ENCODE results near the gene RANBP1.

RANBP1 gene

DNA sequence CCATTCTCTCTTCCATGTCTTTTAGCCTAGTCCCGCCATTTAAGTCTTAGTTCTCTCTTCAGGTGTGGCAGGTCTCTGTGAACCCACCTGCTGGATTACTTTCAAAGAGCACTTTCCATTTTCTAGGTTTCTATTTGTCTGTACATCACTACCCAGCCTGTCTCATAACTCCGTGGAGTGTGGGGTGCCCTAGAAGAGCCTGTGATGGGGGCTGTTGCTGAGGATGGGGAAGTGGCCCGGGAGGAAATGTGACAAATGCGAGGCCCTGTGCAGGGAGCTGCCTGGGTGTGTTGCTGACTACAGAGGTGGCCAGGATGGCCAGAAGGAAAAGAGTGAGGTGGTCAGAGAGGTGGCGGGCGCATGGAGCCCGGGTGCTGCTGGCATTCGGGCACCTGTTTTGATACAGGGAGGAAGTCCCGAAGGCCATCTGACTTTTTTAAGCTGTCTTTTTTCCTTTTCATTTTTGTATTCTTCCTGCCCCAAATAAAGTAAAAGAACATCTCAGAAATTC is 25.1 kb upstream of the RANBP1 start:
- H3K9ac ChIP-seq (ENCODE audit: low read length) = no peak overlapping the region
- H3K4me3 ChIP-seq (ENCODE audit: low read length) = no peak overlapping the region
- H3K4me1 ChIP-seq (ENCODE audit: control insufficient read depth, insufficient read depth, low read length) = no peaks in the 10 kb centered on the region
- no peaks in the 10 kb centered on the region for H3K27me3 ChIP-seq (ENCODE audit: control insufficient read depth, insufficient read depth, low read length)
- no peaks in the 10 kb centered on the region for H3K9me3 ChIP-seq (ENCODE audit: control insufficient read depth, low read length)
- peaks cover 39% of the 10 kb centered on the region for H3K36me3 ChIP-seq (ENCODE audit: control insufficient read depth, insufficient read depth, low read length)

DNA sequence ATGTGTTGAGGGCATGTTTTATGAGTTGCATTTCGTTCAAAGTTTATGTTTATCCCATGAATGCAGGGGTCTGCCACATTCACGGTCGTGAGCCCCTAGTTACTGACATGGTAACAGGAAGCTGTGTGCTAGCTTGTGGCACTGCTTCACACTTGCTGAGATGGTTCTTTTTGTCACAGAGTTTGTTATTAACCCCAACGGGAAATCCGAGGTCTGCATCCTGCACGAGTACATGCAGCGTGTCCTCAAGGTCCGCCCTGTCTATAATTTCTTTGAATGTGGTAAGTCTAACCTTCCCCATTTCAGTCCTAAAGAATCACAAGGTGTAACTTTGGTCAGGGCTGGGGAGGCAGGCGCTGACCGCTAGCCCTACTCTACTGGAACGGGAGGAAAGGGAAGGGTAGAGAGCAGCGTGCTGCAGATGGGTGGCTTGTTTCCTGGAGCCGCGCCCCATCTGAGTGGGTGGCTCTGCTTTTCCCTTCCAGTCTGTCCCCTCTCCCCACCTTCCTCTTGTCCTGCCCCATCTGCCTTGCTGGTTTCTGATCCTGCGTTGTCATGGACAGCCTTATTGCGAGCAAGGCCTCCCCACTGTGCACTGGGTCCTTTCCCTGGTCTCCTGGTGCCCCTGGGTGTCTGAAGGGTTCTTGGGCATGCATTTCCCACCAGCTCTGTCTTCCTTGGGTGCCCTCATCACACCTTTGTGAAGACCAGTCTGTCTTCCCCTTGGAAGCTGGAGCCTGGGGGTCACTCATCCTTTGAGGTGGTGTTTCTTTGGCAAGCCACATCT is 24.0 kb upstream of the RANBP1 start:
- Histone ChIP-seq H3K4me3 (ENCODE audit: low read length) (no peak overlapping the region), H3K36me3 (ENCODE audit: control insufficient read depth, insufficient read depth, low read length) (peaks cover 39% of the 10 kb centered on the region), H3K9ac (ENCODE audit: low read length) (no peak overlapping the region), H3K27me3 (ENCODE audit: control insufficient read depth, insufficient read depth, low read length) (no peaks in the 10 kb centered on the region), H3K9me3 (ENCODE audit: control insufficient read depth, low read length) (no peaks in the 10 kb centered on the region), H3K4me1 (ENCODE audit: control insufficient read depth, insufficient read depth, low read length) (no peaks in the 10 kb centered on the region)

DNA sequence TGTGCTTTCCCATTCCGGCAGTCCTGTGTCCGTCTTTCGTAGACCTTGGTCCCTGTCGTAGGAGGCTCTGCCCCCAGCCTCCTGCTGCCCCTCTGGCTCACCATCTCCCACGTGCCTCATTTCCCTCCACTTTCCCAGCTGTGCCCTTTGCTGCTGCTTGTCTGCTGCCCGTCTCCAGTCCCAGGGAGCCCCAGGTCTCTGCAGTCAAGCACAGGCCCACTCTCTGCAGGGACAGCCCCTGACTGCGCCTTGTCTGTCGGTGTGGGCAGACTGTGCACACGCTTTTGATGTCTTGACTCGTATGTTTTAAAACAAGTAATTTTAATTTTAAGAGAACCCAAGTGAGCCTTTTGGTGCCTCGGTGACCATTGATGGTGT is 23.4 kb upstream of the RANBP1 start:
- Histone ChIP-seq H3K9ac (ENCODE audit: low read length) (no peak overlapping the region), H3K4me1 (ENCODE audit: control insufficient read depth, insufficient read depth, low read length) (no peaks in the 10 kb centered on the region), H3K27me3 (ENCODE audit: control insufficient read depth, insufficient read depth, low read length) (no peaks in the 10 kb centered on the region), H3K9me3 (ENCODE audit: control insufficient read depth, low read length) (no peaks in the 10 kb centered on the region), H3K4me3 (ENCODE audit: low read length) (no peak overlapping the region), H3K36me3 (ENCODE audit: control insufficient read depth, insufficient read depth, low read length) (peaks cover 33% of the 10 kb centered on the region)

DNA sequence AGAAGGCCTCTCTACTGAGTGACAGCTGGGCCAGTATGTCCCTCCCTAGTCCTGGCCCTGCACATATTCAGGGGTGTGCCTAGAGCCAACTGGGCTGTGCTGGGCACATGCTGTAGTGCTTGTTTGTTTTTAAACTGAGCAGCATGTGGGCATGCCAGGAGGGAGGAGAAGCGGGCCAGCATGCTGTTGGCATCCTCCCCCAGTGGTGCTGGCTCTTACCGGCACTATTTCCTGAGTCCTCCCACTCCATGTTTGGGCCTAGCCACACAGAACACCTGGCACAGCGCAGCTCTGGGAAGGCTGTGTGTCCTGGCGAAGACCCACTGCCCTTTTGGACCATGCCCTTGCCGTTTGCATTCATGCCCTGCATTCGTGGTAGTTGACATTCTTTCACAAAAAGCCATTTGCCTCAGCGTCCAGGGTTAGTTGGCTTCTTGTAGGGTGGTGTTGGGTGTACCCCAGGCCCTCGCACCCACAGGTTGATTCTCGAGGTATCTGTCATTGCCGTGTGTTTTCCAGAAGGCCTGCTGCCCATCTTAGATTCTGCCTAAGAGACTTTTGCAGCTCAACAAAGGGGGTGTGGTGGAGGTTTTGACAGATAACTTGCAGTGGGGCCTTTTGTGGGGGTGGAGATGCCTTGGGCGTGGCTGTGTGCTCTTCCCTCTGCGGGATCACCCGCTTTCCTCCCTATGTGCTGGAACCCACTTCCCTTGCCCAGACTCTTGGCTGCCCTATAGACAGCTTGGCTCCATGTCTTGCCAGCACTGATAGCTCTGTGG is 22.3 kb upstream of the RANBP1 start:
- no peak overlapping the region for H3K9ac ChIP-seq (ENCODE audit: low read length)
- H3K27me3 ChIP-seq (ENCODE audit: control insufficient read depth, insufficient read depth, low read length) = no peaks in the 10 kb centered on the region
- H3K4me1 ChIP-seq (ENCODE audit: control insufficient read depth, insufficient read depth, low read length) = no peaks in the 10 kb centered on the region
- H3K36me3 ChIP-seq (ENCODE audit: control insufficient read depth, insufficient read depth, low read length) = peaks cover 32% of the 10 kb centered on the region
- no peaks in the 10 kb centered on the region for H3K9me3 ChIP-seq (ENCODE audit: control insufficient read depth, low read length)
- no peak overlapping the region for H3K4me3 ChIP-seq (ENCODE audit: low read length)

DNA sequence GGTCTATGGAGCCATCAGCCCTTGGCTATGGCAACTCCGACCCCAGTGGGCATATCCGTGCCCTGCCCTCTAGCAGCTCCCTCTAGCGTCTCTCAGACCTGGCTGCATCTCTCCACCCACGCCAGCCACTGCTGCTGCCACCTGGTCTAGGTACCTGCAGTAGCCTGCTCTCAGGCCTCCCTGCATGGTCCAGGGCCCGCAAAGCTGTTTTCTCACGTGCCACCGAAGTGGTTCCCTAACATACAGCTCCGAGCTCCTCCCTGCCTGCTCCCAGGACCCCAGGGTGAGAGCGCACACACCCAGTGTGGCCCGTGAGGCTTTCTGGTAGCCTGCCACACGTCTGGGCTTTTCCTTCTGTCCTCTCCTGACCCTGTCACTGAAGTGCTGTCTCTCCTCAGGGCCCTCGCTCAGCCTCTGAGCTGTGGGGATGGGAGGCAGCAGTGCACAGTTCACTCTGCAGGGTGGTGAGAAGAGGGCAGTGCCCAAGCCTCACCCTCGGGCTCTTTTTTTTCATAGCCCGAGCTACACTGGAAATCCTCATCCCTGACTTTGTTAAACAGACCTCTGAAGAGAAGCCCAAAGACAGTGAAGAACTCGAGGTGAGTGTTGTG is 21.6 kb upstream of the RANBP1 start:
- H3K9ac ChIP-seq (ENCODE audit: low read length) = no peak overlapping the region
- H3K4me3 ChIP-seq (ENCODE audit: low read length) = no peak overlapping the region
- no peaks in the 10 kb centered on the region for H3K4me1 ChIP-seq (ENCODE audit: control insufficient read depth, insufficient read depth, low read length)
- peaks cover 31% of the 10 kb centered on the region for H3K36me3 ChIP-seq (ENCODE audit: control insufficient read depth, insufficient read depth, low read length)
- H3K9me3 ChIP-seq (ENCODE audit: control insufficient read depth, low read length) = no peaks in the 10 kb centered on the region
- no peaks in the 10 kb centered on the region for H3K27me3 ChIP-seq (ENCODE audit: control insufficient read depth, insufficient read depth, low read length)

DNA sequence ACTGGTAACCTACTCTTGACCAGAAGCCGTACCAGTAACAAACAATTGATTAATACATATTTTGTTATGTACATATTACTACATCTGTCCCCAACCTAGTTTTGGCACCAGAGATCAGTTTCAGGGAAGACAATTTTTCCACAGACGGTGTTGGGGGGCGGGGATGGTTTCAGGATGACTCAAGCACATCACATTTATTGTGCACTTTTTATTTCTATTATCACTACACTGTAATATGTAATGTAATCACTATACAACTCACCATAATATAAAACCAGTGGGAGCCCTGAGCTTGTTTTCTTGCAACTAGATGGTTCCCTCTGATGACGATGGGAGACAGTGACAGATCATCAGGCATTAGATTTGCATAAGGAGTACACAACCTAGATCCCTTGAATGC is 20.4 kb upstream of the RANBP1 start:
- Histone ChIP-seq H3K36me3 (ENCODE audit: control insufficient read depth, insufficient read depth, low read length) (peaks cover 23% of the 10 kb centered on the region), H3K4me3 (ENCODE audit: low read length) (no peak overlapping the region), H3K9ac (ENCODE audit: low read length) (no peak overlapping the region), H3K4me1 (ENCODE audit: control insufficient read depth, insufficient read depth, low read length) (no peaks in the 10 kb centered on the region), H3K9me3 (ENCODE audit: control insufficient read depth, low read length) (no peaks in the 10 kb centered on the region), H3K27me3 (ENCODE audit: control insufficient read depth, insufficient read depth, low read length) (no peaks in the 10 kb centered on the region)

DNA sequence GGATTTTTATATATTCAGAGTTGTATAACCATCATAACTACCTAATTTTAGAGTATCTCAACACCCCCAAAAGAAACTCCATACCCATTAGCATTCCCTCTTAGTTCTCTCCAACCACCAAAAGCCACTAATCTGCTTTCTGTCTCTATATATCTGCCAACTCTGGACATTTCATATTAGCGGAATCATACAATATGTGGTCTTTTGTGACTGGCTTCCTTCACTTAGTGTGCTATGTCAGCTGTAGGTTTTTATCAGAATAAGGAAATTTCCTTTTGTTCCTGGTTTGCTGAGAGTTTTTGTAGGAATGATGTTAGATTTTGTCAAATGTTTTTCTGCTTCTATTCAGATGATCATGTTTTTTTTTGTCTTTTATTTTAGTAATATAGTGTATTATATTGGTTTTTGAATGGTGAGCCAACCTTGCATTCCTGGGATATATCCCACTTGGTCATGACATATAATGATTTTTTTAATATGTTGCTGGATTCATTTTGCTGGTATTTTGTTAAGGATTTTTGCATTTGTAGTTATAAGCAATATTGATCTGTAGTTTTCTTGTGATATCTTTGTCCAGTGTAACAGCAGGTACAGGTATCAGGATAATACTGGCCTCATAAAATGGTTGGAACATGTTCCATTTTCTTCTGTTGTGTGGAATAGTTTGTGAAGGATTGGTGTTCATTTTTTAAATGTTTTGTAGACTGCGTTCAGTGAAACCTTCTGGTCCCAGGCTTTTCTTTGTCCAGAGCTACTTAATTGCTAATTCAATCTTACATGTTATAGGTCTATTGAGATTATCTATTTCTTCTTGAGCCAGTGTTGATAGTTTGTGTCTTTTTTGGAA is 19.1 kb upstream of the RANBP1 start:
- peaks cover 14% of the 10 kb centered on the region for H3K36me3 ChIP-seq (ENCODE audit: control insufficient read depth, insufficient read depth, low read length)
- no peak overlapping the region for H3K4me3 ChIP-seq (ENCODE audit: low read length)
- H3K4me1 ChIP-seq (ENCODE audit: control insufficient read depth, insufficient read depth, low read length) = no peaks in the 10 kb centered on the region
- H3K9ac ChIP-seq (ENCODE audit: low read length) = no peak overlapping the region
- H3K9me3 ChIP-seq (ENCODE audit: control insufficient read depth, low read length) = no peaks in the 10 kb centered on the region
- H3K27me3 ChIP-seq (ENCODE audit: control insufficient read depth, insufficient read depth, low read length) = no peaks in the 10 kb centered on the region

DNA sequence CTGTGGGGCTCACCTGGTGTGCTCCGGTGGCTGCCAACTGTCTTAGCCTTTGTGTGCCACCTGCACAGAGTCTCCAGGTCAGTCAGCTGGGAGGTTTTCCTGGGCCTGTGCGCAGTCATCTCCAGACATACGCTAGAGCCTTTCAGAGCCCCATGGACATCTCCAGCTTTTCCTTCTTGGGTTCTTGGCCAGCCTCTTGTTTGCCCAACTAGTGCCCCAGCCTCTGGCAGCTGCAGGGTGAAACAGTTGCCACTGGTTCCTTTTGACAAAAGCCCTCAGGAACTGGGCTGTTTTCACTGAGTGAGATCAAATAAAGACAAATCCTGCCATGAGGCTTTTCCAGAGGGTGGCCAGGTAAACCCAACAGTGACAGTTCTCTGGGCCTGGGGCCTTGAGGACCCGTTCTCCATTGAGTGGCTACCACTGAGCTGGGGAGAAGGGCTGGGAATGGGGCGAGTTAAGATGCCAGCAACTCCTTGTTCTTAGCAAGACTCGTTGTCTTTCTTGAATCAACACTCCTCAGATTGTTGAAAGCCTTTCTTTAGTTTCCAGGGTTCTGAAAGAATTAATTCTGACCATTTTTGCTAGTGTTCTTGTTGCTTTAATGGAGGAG is 16.7 kb upstream of the RANBP1 start:
- no peaks in the 10 kb centered on the region for H3K9me3 ChIP-seq (ENCODE audit: control insufficient read depth, low read length)
- no peak overlapping the region for H3K4me3 ChIP-seq (ENCODE audit: low read length)
- H3K4me1 ChIP-seq (ENCODE audit: control insufficient read depth, insufficient read depth, low read length) = no peaks in the 10 kb centered on the region
- H3K9ac ChIP-seq (ENCODE audit: low read length) = no peak overlapping the region
- peaks cover 15% of the 10 kb centered on the region for H3K36me3 ChIP-seq (ENCODE audit: control insufficient read depth, insufficient read depth, low read length)
- no peaks in the 10 kb centered on the region for H3K27me3 ChIP-seq (ENCODE audit: control insufficient read depth, insufficient read depth, low read length)

DNA sequence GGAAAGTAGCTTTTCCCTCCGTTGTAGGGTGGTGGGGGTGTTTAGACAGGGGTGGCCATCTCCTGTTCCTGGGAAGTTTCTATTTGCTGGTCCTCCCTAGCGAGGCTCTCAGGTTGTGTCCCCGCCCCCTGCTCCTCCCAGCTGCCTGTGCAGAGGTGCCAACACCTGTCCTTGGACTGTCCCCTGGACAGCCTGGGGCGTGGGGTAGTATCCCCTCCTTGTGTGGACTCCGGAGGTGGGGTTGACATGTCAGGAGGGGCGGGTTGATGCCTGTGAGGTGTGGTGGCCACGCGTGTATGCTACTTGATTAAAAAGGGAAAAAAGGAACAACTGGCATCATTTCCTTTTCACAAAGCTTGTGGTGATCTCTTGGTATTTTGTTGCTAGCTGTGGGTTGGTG is 14.3 kb upstream of the RANBP1 start:
- Histone ChIP-seq H3K36me3 (ENCODE audit: control insufficient read depth, insufficient read depth, low read length) (peaks cover 19% of the 10 kb centered on the region), H3K27me3 (ENCODE audit: control insufficient read depth, insufficient read depth, low read length) (no peaks in the 10 kb centered on the region), H3K4me1 (ENCODE audit: control insufficient read depth, insufficient read depth, low read length) (no peaks in the 10 kb centered on the region), H3K9ac (ENCODE audit: low read length) (no peak overlapping the region), H3K9me3 (ENCODE audit: control insufficient read depth, low read length) (no peaks in the 10 kb centered on the region), H3K4me3 (ENCODE audit: low read length) (no peak overlapping the region)

DNA sequence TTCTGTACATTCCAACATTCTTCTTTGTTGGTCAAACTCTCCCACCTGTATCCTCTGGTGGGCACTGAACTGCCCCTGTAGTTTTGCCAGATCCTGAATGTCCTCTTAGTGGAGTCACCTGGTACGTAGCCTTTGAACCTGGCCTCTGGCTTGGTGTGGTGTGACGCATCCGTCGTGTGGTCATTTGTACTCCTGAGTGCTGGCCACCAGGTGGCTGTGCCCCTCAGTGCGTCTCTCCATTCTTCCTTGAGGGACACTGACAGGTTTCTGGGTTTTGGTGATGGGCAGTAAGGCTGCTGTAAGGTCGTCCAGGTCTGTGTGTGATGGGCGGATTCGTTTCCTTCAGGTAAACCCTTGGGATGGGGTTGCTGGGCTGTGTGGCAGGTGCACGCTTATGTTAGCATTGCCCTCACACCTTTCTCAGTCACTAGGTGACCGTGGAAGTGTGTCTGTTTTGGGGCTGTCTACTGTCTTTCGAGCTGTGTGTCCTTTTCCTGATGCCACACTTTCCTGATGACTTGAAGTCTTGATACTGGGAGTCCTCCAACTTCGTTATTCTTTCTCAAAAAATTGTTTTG is 13.6 kb upstream of the RANBP1 start:
- no peaks in the 10 kb centered on the region for H3K27me3 ChIP-seq (ENCODE audit: control insufficient read depth, insufficient read depth, low read length)
- peaks cover 22% of the 10 kb centered on the region for H3K36me3 ChIP-seq (ENCODE audit: control insufficient read depth, insufficient read depth, low read length)
- H3K9ac ChIP-seq (ENCODE audit: low read length) = no peak overlapping the region
- no peaks in the 10 kb centered on the region for H3K4me1 ChIP-seq (ENCODE audit: control insufficient read depth, insufficient read depth, low read length)
- H3K4me3 ChIP-seq (ENCODE audit: low read length) = no peak overlapping the region
- H3K9me3 ChIP-seq (ENCODE audit: control insufficient read depth, low read length) = no peaks in the 10 kb centered on the region

All from mucosa of stomach (tissue), 1 donor.